H1 (cell line): ENCODE data around the gene LHFPL2. TPM values are rescaled to one million over a fixed set of nuclear protein-coding genes. Genes with fewer than 3 reads are reported as not detected.

Experiments
- CTCF ChIA-PET: fragments of 300-600 bp; sonication (Branson Sonifier 250); formaldehyde crosslinking; loops from one replicate; lab custom pipeline; 2021; ENCODE audit not compliant: partially characterized antibody; lab: Charles Lee
- POLR2A ChIA-PET: fragments of 300-600 bp; sonication (Branson Sonifier 250); formaldehyde crosslinking; loops from one replicate; lab custom pipeline; 2021; ENCODE audit warnings: inconsistent platforms; ENCODE audit not compliant: partially characterized antibody; lab: Charles Lee
- DNase-seq, 2 experiments: peaks; one replicate each; pipeline versions ENCODE4 v3.0.0 to v3.0.0-alpha.2; 2010 to 2022; ENCODE audit warnings: low spot score in 2 of 2, low read depth in 1 of 2, mixed read lengths in 1 of 2
- FAIRE-seq: peaks from 2 replicates; lab custom pipeline; 2011; peaks lifted over from hg19 to GRCh38; lab: Jason Lieb, UNC
- H2AFZ ChIP-seq: 2 replicates; pipeline ENCODE4 v1.8.1; 2012; ENCODE audit warnings: low read length, inconsistent platforms
- H2AK5ac ChIP-seq: 2 replicates; pipeline ENCODE4 v1.6.1; 2013; ENCODE audit warnings: low read depth, low read length
- H2BK120ac ChIP-seq: replicated peaks from 2 replicates; pipeline ENCODE3; 2013; ENCODE audit warnings: low read depth, low read length, inconsistent platforms
- H2BK12ac ChIP-seq: 2 replicates; pipeline ENCODE4 v1.6.1; 2013; ENCODE audit warnings: low read depth, low read length
- H2BK15ac ChIP-seq: 2 replicates; pipeline ENCODE4 v1.6.1; 2013; ENCODE audit warnings: low read length
- H2BK20ac ChIP-seq: 2 replicates; pipeline ENCODE4 v1.6.1; 2013; ENCODE audit warnings: low read length
- H2BK5ac ChIP-seq: 2 replicates; pipeline ENCODE4 v1.6.1; 2013; ENCODE audit warnings: low read depth, low read length
- H3K14ac ChIP-seq: 2 replicates; pipeline ENCODE4 v1.6.1; 2013; ENCODE audit warnings: inconsistent platforms; ENCODE audit not compliant: insufficient read length
- H3K18ac ChIP-seq: 2 replicates; pipeline ENCODE4 v1.6.1; 2013; ENCODE audit warnings: low read length; ENCODE audit errors: extremely low read depth
- H3K23ac ChIP-seq: 2 replicates; pipeline ENCODE4 v1.6.1; 2013; ENCODE audit warnings: inconsistent platforms; ENCODE audit not compliant: insufficient read length
- H3K23me2 ChIP-seq: 2 replicates; pipeline ENCODE4 v1.6.1; 2013; ENCODE audit warnings: low read depth, low read length
- H3K27ac ChIP-seq: 2 replicates; pipeline ENCODE4 v1.6.1; 2011; ENCODE audit warnings: low read depth, low read length, inconsistent platforms
- H3K27me3 ChIP-seq, 4 experiments: replicated peaks in 1 of 4; 1 replicate in 1 of 4; 2 replicates in 3 of 4; pipeline versions ENCODE4 v1.6.1 to v1.8.1; 2011 to 2013; ENCODE audit warnings: low read length in 3 of 4, mild to moderate bottlenecking in 3 of 4, inconsistent platforms in 2 of 4, mixed read lengths in 2 of 4, moderate library complexity in 1 of 4; ENCODE audit not compliant: control insufficient read depth in 3 of 4, insufficient read depth in 3 of 4; ENCODE audit errors: extremely low read depth in 1 of 4
- H3K36me3 ChIP-seq, 4 experiments: 2 replicates each; pipeline versions ENCODE4 v1.6.1 to v1.8.1; 2011 to 2013; ENCODE audit warnings: mild to moderate bottlenecking in 4 of 4, low read length in 3 of 4, moderate library complexity in 2 of 4, control low read depth in 1 of 4, inconsistent platforms in 1 of 4; ENCODE audit not compliant: insufficient read depth in 4 of 4, control insufficient read depth in 2 of 4
- H3K4ac ChIP-seq: replicated peaks from 2 replicates; pipeline ENCODE3; 2013; ENCODE audit warnings: low read length, low read depth, mixed read lengths, inconsistent platforms; ENCODE audit not compliant: insufficient read length
- H3K4me1 ChIP-seq, 4 experiments: replicated peaks in 1 of 4; 1 replicate in 1 of 4; 2 replicates in 3 of 4; pipeline versions ENCODE4 v1.6.1 to v1.8.1; 2011 to 2013; ENCODE audit warnings: low read length in 3 of 4, inconsistent platforms in 2 of 4, mixed read lengths in 1 of 4; ENCODE audit not compliant: insufficient read depth in 4 of 4, control insufficient read depth in 3 of 4
- H3K4me2 ChIP-seq, 2 experiments: 2 replicates each; pipeline versions ENCODE4 v1.6.1 to v1.8.1; 2011 to 2013; ENCODE audit warnings: low read depth in 2 of 2, low read length in 2 of 2, control low read depth in 1 of 2, inconsistent platforms in 1 of 2, mild to moderate bottlenecking in 1 of 2; ENCODE audit not compliant: insufficient read depth in 1 of 2
- H3K4me3 ChIP-seq, 4 experiments: fragments of 200-600, 300-600 bp in 1 of 4; sonication (generic), shearing (Covaris generic), sonication (Bioruptor Twin) in 1 of 4; 2 replicates each; pipeline versions ENCODE4 v1.5.1 to v1.8.1; 2011 to 2016; ENCODE audit warnings: low read length in 4 of 4, low read depth in 3 of 4, control low read depth in 2 of 4, inconsistent platforms in 2 of 4, mild to moderate bottlenecking in 2 of 4, mixed read lengths in 1 of 4, moderate library complexity in 1 of 4; ENCODE audit not compliant: insufficient read depth in 2 of 4; ENCODE audit errors: extremely low read depth in 1 of 4
- H3K56ac ChIP-seq: replicated peaks from 2 replicates; pipeline ENCODE3; 2013; ENCODE audit warnings: low read depth, mild to moderate bottlenecking, mixed read lengths, low read length, inconsistent platforms; ENCODE audit not compliant: insufficient read length
- H3K79me1 ChIP-seq: 2 replicates; pipeline ENCODE4 v1.6.1; 2013; ENCODE audit warnings: low read depth, low read length, control low read depth
- H3K79me2 ChIP-seq, 2 experiments: 2 replicates each; pipeline versions ENCODE4 v1.6.1 to v1.8.1; 2012 to 2013; ENCODE audit warnings: low read length in 2 of 2, mild to moderate bottlenecking in 2 of 2, inconsistent platforms in 1 of 2; ENCODE audit not compliant: insufficient read depth in 2 of 2, control insufficient read depth in 1 of 2
- H3K9ac ChIP-seq, 4 experiments: replicated peaks in 1 of 4; 1 replicate in 1 of 4; 2 replicates in 3 of 4; pipeline versions ENCODE4 v1.6.1 to v1.8.1; 2011 to 2013; ENCODE audit warnings: low read depth in 3 of 4, low read length in 3 of 4, control low read depth in 2 of 4, mild to moderate bottlenecking in 2 of 4, moderate library complexity in 2 of 4, inconsistent platforms in 1 of 4; ENCODE audit errors: extremely low read depth in 1 of 4
- H3K9me3 ChIP-seq, 2 experiments: 2 replicates each; pipeline versions ENCODE4 v1.6.1 to v1.8.1; 2012 to 2013; ENCODE audit warnings: mild to moderate bottlenecking in 2 of 2, moderate library complexity in 2 of 2, control low read depth in 1 of 2, inconsistent platforms in 1 of 2, low read depth in 1 of 2, low read length in 1 of 2, mixed read lengths in 1 of 2; ENCODE audit not compliant: insufficient read depth in 2 of 2
- H4K20me1 ChIP-seq, 2 experiments: replicated peaks in 1 of 2; 2 replicates each; pipeline versions ENCODE3 to v1.8.1; 2011 to 2013; ENCODE audit warnings: inconsistent platforms in 2 of 2, low read length in 2 of 2, mild to moderate bottlenecking in 1 of 2; ENCODE audit not compliant: insufficient read depth in 2 of 2, control insufficient read depth in 1 of 2
- H4K5ac ChIP-seq: 2 replicates; pipeline ENCODE4 v1.6.1; 2013; ENCODE audit warnings: low read length, low read depth, mixed read lengths, inconsistent platforms; ENCODE audit not compliant: insufficient read length
- H4K8ac ChIP-seq: 2 replicates; pipeline ENCODE4 v1.8.0; 2013; ENCODE audit warnings: mild to moderate bottlenecking, moderate library complexity, low read length, inconsistent platforms; ENCODE audit not compliant: insufficient read depth; ENCODE audit errors: extremely low read depth
- H4K91ac ChIP-seq: replicated peaks from 2 replicates; pipeline ENCODE3; 2013; ENCODE audit warnings: low read length, mixed read lengths, inconsistent platforms; ENCODE audit not compliant: insufficient read length
- KDM4A ChIP-seq: IDR thresholded peaks from one replicate; pipeline ENCODE4 v1.7.1; 2012; ENCODE audit warnings: low read depth, mild to moderate bottlenecking, moderate library complexity, low read length, inconsistent platforms; ENCODE audit not compliant: severe bottlenecking
- MAFK ChIP-seq: IDR thresholded peaks from 2 replicates; pipeline ENCODE4 v1.6.1; 2012; ENCODE audit warnings: low read depth, mild to moderate bottlenecking, improper control_type of control experiment, low read length
- POLR2AphosphoS5 ChIP-seq: IDR thresholded peaks from 2 replicates; pipeline ENCODE4 v1.6.1; 2011; ENCODE audit warnings: low read depth, low read length
- RBBP5 ChIP-seq: IDR thresholded peaks from 2 replicates; pipeline ENCODE4 v1.7.1; 2012; ENCODE audit warnings: low read depth, mild to moderate bottlenecking, inconsistent platforms, low read length, moderate library complexity, borderline replicate concordance
- SIRT6 ChIP-seq: IDR thresholded peaks from one replicate; pipeline ENCODE4 v1.7.1; 2012; ENCODE audit warnings: low read length, inconsistent platforms
- TEAD4 ChIP-seq: IDR thresholded peaks from 2 replicates; pipeline ENCODE4 v1.6.1; 2012; ENCODE audit warnings: low read depth, low read length, inconsistent platforms, mixed read lengths
- WGBS, 2 experiments: shearing (Covaris generic) in 1 of 2; methylation state at CpG; one replicate each; pipeline versions ENCODE4 v1.1.6 to v1.1.7; 2013 to 2015; ENCODE audit warnings: low lambda C conversion rate in 2 of 2, mixed read lengths in 2 of 2, inconsistent platforms in 1 of 2, low coverage in 1 of 2, missing lambda C conversion rate in 1 of 2; ENCODE audit not compliant: insufficient replicate concordance in 2 of 2, insufficient coverage in 1 of 2, insufficient read length in 1 of 2; ENCODE audit errors: extremely low coverage in 1 of 2, missing lambda C conversion rate in 1 of 2; 5-methylcytosine and 5-hydroxymethylcytosine counted together
- polyA plus RNA-seq, 7 experiments: library from polyadenylated mRNA; depleted of rRNA in 3 of 7; stranded (reverse) in 5 of 7; unstranded in 2 of 7; fragments of >200 nt in 5 of 7; fragments of 200-250 nt in 2 of 7; gene quantifications; 1 replicate in 5 of 7; 2 replicates in 1 of 7; 4 replicates in 1 of 7; pipeline versions ENCODE4 v1.2.1 to v1.2.3, GENCODE V29; 2011 to 2013; ENCODE audit warnings: missing spikeins in 2 of 7, mixed read lengths in 2 of 7
- total RNA-seq: library from RNA; stranded (reverse); fragmentation: NEBNext Ultra II Directional; extraction: Animal tissue kit (Norgen Biotek cat#: 25700); gene quantifications from 2 replicates; pipeline ENCODE4 v1.2.1, GENCODE V29; 2021

Gene LHFPL2
- total and polyA plus RNA-seq, 2 of the 8 experiments (the other 6 are each of a cell fraction or from before 2014, with no cell fraction given) = 9.6 to 43.0 TPM

DNA sequence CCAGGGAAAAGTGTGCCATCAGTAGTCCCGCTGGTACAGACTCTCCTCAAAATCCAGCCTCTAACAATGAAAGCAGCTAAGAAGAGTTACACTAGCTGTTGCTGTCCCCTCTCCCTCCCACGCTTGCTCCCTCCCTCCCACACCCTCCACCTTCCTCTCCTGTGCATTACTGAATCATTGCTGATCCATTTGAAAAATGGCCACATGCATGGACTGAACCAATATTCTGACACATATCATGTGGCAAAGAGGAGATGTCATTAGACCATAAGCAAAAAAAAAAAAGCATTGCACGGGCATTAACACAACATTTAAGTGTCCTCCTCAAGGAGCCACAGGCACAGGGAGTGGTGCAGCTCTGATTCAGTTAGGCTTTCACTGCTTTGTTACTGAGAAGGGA lies 37.9 kb downstream of the LHFPL2 start:
- H3K23me2 ChIP-seq = no peaks in the 10 kb centered on the region
- peak overlapping the region; percentile 7 to 47; a peak in 1 of 4 replicates for H3K4me2 ChIP-seq
- H2BK12ac ChIP-seq = no peak overlapping the region
- no peak overlapping the region for H3K9ac ChIP-seq
- peak overlapping the region; percentile 32 for H3K4ac ChIP-seq
- H3K18ac ChIP-seq = no peak overlapping the region
- H4K5ac ChIP-seq = peak overlapping the region; percentile 32
- H2BK120ac ChIP-seq = no peak overlapping the region
- POLR2A ChIA-PET = interaction anchor here (1.1 kb wide), 1 partner anchor 10 kb away, joined by 3 read pairs; no protein-coding TSS in a partner anchor
- WGBS, 2 experiments = 75% methylated on average over 2 of the region's 3 CpGs; no CpG with 5 or more reads in 1 of the 2 experiments
- H3K79me1 ChIP-seq = peaks cover 7% of the 10 kb centered on the region
- no peak overlapping the region for H3K4me3 ChIP-seq
- H2BK5ac ChIP-seq = peak overlapping the region; percentile 38; the same call in 1 of the 2 replicates
- H2AK5ac ChIP-seq = no peak overlapping the region
- peaks cover 8 to 24% (median 9%) of the 10 kb centered on the region in 4 experiments for H3K4me1 ChIP-seq
- no peak overlapping the region for H2BK15ac ChIP-seq
- no peak overlapping the region for H2BK20ac ChIP-seq
- no peak overlapping the region for H4K8ac ChIP-seq
- H3K56ac ChIP-seq = no peak overlapping the region
- no peak overlapping the region for H3K27ac ChIP-seq
- no peak overlapping the region for H3K23ac ChIP-seq
- no peak overlapping the region for H3K14ac ChIP-seq
- H3K79me2 ChIP-seq = peaks cover 3 to 61% of the 10 kb centered on the region in 2 experiments; a peak in 3 of 4 replicates
- DNase-seq (no peak), FAIRE-seq (no peak)
- H3K27me3 ChIP-seq = no peaks in the 10 kb centered on the region
- peaks cover 0 to 4% of the 10 kb centered on the region in 2 experiments for H4K20me1 ChIP-seq
- H3K36me3 ChIP-seq = no peaks in the 10 kb centered on the region; a peak in 4 of 8 replicates
- no peak overlapping the region for H2AFZ ChIP-seq
- CTCF ChIA-PET = interaction anchor here (0.6 to 1.8 kb wide), 6 partner anchors 11 to 1473 kb away, joined by 3 to 6 read pairs (median 4); no protein-coding TSS in a partner anchor
- no peak overlapping the region for H4K91ac ChIP-seq
- no peaks in the 10 kb centered on the region for H3K9me3 ChIP-seq
- TF ChIP-seq KDM4A (no peak), MAFK (no peak), TEAD4 (no peak), POLR2AphosphoS5 (no peak), RBBP5 (no peak), SIRT6 (no peak)
